Pons (tissue), 1 donor: ENCODE measurements around the gene NECTIN2.
"Not testable (repeated sequence)": the region's sequence is repeated elsewhere in the genome, so short reads cannot be mapped to it uniquely, and the experiment has no call there.

Source experiments
- DNase-seq: peaks from one replicate; pipeline ENCODE4 v3.0.0-alpha.2; 2016; ENCODE audit warnings: low spot score

NECTIN2 gene

DNA sequence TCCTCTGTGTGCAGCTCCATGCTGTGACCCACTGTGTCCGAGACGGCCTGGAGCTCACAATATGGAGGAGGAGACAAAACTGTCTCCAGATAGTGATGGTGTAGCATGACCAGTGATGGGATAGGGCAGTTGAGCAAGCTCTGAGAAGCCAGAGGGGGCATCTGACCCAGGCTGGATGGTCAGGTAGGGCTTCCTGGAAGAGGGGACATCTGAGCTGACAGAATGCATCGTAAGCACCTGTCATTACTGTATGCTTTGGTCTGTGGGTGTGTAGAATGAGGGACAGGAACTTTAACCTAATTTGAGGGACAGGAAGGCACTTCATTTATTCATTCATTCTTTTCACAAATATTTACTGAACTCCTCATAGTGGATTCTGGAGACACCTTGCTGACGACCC is 38.5 kb downstream of the NECTIN2 start:
- DNase-seq, result no peak

DNA sequence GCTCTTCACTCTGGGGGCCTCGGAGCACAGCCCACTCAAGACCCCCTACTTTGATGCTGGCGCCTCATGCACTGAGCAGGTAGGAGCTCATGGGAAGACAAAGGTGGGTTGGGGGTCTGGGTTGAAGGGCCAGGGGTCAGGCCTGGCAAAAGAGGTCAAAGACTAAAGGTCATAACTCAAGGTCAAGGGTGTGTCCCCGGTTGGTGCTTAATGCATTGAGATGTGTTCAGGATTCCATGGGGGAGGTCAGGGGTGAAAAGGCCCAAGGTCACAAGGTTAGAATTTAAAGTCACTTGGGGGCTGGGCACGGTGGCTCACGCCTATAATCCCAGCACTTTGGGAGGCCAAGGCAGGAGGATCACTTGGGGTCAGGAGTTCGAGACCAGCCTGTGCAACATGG is 40.0 kb downstream of the NECTIN2 start:
- DNase-seq, result no peak

DNA sequence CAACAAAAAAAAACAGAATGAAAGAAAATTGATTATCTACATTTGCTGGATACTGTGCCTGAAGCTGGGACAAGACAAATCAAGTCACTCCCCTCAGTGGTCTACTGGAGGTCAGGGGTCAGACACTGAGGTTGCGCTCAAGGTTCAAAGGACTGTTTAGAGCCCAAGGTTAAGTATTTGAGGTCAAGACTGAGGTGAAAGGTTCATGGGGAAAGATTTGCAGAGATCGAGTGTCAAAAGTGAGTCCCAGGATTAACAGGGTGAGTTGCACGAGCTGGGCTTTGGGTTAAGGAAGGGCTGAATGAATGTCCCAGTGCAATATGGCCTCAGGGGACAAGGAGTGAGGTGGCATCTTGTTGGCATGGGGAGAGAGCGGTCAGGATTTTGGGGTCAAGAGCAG is 41.6 kb downstream of the NECTIN2 start:
- no peak for DNase-seq

DNA sequence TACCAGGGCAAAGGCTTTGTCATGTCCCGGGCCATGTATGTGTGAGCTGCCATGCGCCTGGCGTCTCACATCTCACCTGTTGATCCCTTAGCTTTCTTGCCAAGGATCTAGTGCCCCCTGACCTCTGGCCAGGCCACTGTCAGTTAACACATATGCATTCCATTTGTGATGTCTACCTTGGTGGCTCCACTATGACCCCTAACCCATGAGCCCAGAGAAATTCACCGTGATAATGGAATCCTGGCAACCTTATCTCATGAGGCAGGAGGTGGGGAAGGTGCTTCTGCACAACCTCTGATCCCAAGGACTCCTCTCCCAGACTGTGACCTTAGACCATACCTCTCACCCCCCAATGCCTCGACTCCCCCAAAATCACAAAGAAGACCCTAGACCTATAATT is 42.2 kb downstream of the NECTIN2 start:
- DNase-seq, result not testable (repeated sequence)

GRCh38 chr19:44889830-44890365 is 43.8 kb downstream of the NECTIN2 start:
- no peak for DNase-seq

- DNase-seq, result peak; percentile 100
These were observed 44.4 kb downstream of the NECTIN2 start for GRCh38 chr19:44890366-44891015.

GRCh38 chr19:44891016-44891882 is 45.2 kb downstream of the NECTIN2 start, which contains the start of gene TOMM40:
TOMM40 (plus strand) TSS chr19:44891254; CDS start chr19:44891416, 162 bp downstream.
- DNase-seq, result no peak

GRCh38 chr19:44892932-44893331 is 46.8 kb downstream of the NECTIN2 start:
- DNase-seq, result no peak

DNA sequence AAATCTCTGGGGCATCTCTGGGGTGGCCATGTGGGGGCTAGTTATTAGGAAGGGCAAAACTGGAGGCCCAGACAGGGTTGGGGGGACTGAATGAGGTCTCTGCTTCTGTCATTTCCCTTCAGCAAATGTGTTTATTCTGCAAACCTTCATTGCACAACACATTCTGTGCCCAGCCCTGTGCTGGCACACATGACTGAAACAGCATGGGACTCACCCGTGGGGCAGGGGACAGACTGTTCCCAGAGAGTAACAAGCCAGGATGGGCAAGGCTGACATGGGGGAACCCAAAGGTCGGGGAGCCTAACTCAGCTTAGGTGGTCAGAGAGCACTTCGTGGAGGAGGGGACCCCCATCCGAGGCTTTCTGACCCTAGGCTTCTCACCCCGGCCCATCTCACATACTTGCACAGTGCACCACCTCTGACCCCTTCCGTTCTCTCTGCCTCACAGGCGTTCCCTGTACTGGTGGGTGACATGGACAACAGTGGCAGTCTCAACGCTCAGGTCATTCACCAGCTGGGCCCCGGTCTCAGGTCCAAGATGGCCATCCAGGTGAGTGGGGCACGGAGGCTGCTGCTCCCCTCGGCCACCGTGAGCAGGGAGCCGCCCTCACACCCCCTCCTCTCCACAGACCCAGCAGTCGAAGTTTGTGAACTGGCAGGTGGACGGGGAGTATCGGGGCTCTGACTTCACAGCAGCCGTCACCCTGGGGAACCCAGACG is 47.4 kb downstream of the NECTIN2 start:
- no peak for DNase-seq

- no peak for DNase-seq
These were observed 47.9 kb downstream of the NECTIN2 start for GRCh38 chr19:44894052-44894400.

DNA sequence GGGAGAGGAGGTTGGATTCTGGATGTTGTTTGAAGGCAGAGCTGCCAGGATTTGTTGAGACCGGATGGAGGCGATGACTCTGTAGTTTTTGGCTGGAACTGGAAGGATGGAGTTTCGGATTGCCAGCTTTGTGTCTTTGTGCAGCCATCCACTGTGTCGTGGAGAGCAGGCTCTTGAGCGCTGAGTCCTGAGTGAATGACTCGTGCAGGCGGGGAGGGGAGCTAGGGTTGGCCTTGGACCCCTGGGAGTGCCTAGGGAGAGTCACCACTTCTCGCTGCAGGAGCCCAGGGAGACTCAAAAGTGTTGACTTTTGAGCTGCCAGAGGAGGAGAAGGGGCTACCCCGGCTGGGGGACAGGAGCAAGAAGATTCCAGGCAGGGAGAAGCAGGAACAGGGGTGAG is 48.8 kb downstream of the NECTIN2 start:
- DNase-seq, result no peak

DNA sequence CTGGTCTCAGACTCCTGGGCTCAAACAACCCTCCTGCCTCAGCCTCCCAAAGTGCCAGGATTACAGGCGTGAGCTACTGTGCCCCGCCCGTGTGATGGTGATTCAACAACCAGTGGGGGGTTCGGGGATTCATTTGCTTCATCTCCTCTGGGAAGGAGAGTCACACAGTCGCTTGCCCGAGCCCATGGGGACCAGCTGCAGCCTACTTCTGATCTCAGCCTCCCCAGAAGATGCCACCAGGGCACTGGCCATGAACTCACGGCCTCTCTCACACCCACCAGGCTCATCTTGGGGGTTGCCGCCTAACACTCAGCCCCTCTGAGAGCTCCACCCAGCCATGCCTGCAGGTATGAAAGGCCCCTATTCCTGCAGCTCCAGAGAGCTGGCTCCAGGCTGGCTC is 51.7 kb downstream of the NECTIN2 start:
- no peak for DNase-seq

DNA sequence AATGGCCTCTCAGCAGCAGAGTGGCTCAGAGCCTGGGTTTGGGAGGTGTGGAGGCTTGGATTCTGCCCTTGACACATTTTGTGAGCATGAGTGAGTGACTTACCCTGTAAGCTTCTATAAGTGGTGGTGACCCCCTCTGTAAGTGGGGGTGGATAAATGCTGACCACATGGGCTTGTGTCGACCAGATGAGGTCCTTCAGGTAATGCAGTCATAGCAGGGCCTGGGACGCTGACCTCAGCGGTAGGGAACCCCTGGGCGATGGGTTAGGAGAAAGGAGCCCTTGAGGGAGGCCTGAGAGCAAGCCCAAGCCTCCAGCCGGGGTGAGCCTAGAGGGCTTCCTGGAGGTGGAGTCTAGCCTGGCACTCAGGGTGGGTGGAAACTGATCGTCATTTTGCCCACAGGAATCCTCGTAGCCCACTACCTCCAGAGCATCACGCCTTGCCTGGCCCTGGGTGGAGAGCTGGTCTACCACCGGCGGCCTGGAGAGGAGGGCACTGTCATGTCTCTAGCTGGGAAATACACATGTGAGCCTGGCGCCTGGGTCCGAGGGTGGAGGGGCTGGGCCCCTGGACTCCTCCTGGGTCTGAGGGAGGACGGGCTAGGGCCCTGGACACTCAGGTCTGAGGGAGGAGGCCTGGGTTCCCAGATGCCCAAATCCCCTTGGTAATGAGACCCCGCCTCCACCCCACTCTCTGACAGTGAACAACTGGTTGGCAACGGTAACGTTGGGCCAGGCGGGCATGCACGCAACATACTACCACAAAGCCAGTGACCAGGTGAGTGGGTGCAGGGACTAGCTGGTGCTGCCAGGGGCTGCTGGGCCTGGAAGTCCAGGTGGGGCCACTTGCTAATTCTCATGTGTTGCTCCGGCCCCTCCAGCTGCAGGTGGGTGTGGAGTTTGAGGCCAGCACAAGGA is 54.5 kb downstream of the NECTIN2 start:
- DNase-seq, result no peak

GRCh38 chr19:44903216-44903601 is 57.1 kb downstream of the NECTIN2 start:
- DNase-seq, result no peak

GRCh38 chr19:44903602-44904425 is 57.7 kb downstream of the NECTIN2 start:
- DNase-seq, result peak; percentile 47

DNA sequence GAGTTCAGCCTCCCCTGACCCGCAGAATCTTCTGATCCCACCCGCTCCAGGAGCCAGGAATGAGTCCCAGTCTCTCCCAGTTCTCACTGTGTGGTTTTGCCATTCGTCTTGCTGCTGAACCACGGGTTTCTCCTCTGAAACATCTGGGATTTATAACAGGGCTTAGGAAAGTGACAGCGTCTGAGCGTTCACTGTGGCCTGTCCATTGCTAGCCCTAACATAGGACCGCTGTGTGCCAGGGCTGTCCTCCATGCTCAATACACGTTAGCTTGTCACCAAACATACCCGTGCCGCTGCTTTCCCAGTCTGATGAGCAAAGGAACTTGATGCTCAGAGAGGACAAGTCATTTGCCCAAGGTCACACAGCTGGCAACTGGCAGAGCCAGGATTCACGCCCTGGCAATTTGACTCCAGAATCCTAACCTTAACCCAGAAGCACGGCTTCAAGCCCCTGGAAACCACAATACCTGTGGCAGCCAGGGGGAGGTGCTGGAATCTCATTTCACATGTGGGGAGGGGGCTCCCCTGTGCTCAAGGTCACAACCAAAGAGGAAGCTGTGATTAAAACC is 58.4 kb downstream of the NECTIN2 start:
- DNase-seq, result no peak

GRCh38 chr19:44905437-44906160 is 59.5 kb downstream of the NECTIN2 start, which contains the start of gene APOE:
APOE (plus strand) TSS chr19:44905796; CDS start chr19:44906625, 829 bp downstream.
- peak; percentile 70 for DNase-seq

- no peak for DNase-seq
These were observed 61.5 kb downstream of the NECTIN2 start for GRCh38 chr19:44907613-44908012.

DNA sequence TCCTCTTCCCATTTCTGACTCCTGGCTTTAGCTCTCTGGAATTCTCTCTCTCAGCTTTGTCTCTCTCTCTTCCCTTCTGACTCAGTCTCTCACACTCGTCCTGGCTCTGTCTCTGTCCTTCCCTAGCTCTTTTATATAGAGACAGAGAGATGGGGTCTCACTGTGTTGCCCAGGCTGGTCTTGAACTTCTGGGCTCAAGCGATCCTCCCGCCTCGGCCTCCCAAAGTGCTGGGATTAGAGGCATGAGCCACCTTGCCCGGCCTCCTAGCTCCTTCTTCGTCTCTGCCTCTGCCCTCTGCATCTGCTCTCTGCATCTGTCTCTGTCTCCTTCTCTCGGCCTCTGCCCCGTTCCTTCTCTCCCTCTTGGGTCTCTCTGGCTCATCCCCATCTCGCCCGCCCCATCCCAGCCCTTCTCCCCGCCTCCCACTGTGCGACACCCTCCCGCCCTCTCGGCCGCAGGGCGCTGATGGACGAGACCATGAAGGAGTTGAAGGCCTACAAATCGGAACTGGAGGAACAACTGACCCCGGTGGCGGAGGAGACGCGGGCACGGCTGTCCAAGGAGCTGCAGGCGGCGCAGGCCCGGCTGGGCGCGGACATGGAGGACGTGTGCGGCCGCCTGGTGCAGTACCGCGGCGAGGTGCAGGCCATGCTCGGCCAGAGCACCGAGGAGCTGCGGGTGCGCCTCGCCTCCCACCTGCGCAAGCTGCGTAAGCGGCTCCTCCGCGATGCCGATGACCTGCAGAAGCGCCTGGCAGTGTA is 62.2 kb downstream of the NECTIN2 start:
- no peak for DNase-seq
